CD1c-positive myeloid dendritic cell (primary cell): ENCODE measurements around the gene SPRED2.

ENCODE experiments used
- DNase-seq: peaks from one replicate; pipeline ENCODE4 v3.0.0-alpha.2; 2016; ENCODE audit errors: extremely low spot score

The SPRED2 gene

DNA sequence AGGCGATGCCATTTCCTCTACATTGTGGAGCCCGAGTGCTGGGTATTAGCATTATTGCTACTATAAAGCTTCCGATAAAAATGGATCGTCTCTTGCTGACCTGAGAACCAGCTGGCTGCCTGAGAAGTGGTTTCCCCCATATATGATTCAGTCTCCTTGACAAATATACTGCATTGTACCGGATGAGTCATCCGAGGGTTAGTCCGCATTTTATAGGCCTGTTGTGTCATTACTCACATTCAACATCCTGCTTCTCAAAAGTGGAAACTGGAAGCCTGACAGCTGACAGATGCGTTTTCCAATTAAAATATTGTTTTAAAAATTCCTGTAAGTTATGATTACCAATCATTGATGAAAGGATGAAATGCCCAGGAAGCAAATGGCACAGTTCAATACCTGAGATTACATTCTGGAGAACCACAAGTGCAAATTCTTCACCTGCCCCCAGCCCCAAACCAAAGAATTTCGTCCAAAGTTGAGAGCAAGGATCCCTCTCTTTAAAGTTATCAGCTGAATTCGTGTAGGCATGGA lies 65.7 kb downstream of the SPRED2 start:
- peak; percentile 90 for DNase-seq

DNA sequence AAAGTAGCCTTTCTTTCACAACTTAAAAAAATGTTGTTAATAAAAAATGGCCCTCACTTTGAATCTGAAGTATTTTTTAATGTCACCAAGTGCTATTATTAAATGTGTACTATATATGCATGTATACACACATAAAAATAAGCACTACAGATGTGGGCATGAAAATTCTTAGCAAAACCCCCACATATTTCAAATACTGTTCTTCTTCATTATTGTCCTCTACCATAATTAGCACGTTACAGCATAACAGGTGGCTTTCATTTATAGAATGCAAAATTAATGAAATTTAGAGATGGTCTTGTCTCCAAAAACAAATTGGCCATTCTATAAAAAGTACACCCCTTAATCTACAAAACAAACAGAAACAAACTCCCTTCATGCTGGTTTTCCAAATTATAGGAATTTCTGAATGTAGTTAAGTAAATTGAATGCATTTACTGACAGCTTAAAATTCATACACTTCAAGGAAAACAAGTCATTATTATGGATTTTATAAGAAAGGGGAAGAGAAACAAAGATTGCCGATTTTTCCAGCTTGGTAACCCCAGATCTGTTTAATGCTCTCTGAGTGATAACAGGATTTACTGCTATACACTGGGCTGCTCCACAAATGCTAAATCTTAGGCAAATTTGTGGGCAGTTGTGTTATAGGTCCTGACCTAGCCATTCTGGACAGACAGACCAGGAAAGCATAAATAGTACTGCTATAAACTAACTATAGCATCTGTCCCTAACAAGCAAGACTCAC lies 67.2 kb downstream of the SPRED2 start:
- peak; percentile 49 for DNase-seq

DNA sequence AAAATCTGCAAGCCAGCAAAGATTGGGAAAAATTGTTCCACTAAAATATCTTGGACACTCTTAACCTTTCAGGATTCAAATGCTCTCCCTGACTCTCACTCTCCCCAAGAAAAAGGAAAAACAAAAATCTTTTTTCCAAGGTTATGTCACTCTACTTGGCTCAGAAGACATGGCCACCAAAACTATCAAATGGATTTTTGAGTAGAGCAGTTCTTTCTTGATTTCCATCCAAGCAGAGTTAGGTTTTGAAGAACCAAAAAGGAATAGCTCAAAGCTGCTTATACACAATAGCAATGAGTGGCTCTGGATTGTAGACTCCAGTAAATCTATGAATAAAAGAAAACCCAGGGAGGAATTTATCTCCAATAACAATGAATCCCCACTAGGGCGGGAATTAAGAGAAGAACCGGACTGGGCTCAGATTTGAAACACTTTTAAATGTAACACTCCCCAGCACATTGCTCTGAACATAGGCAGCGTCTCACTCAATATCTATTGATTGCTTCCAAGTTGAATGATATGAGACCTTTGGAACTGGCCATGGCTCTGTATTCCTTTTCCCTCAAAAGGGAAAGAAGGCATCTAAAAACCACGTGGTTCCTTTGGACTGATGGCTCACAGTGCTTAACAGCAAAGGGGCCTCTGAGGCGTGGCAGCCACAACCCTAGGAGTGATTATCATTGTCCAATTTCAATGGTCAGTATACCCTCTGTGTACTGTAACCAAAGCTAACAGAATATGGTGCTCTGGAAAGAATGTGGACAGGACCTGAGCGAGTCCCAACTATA lies 68.3 kb downstream of the SPRED2 start:
- no peak for DNase-seq

DNA sequence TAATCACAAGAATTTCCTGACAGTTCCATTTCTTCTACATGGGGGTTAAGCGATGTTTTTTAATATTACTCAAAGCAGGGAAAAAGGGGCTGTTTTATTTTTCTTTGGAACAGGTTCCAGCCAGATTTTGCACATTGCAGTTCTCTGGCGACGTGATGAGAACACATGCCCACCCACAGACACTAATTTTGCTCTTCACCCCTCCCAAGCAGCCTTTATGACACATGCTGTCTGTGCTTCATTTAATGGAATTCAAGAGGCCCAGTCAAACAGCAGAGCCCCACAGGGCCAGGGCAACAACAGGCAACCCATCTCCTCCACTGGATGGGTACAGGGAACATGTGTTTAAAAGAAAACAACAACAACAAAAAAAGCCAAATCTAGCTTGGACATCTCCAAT lies 70.8 kb downstream of the SPRED2 start:
- peak; percentile 10 for DNase-seq

DNA sequence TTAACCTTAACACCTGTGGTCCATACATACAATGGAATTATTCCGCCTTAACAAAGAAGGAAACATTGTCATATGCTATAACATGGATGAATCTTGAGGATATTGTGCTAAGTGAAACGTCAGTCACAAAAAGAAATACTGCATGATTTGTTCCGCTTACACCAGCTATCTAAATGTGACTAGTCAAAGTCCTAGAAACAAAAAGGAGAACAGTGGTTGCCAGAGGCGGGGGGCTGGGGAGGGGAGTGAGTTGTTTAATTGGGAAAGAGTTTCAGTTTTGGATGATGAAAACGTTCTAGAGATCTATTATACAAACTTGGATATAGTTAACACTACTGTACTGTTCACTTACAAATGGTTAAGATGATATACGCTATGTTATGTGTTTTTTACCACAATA lies 72.0 kb downstream of the SPRED2 start:
- DNase-seq: peak; percentile 73

GRCh38 chr2:65358678-65359400 lies 73.6 kb downstream of the SPRED2 start:
- peak; percentile 6 for DNase-seq

- DNase-seq: no peak
These were observed 74.5 kb downstream of the SPRED2 start for GRCh38 chr2:65357959-65358294.

DNA sequence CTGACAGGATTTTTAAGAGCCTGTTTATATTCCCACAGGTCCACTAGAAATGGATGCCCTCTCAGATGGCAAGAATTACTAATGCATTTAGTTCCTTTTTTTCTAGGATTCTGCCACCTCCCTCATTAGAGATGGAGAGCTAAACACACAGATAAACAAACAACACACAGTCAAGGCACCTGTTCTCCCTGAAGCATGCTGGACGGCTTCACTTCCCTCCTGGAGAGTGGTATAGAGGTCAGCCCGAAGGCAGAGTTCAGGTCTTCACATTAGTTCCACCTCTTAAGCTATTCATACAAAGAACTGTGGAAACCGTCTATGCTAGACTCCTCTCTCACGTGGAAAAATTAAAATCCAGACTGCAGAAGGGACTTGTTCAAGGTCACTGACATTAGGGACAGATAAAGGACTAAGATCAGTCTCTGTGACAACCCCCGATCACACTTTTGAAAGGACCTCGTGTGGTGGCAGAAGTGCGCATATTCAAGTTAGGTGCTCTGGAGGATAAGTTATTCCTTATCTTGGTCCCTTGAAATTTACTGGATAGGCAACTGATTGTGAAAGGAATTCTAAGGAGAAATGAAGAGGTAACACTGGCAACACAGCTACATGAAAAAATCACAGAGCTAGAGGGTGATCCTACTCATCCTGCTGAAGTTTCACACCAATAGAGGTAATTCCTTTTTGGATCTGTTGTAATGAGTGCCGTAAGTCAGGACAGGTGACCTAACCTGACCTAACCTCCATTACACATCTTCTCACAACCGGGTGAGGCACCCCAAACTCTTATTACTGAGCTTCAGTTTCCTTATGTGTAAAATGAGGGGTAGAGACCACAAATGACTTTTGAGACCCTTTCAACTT lies 75.1 kb downstream of the SPRED2 start:
- peak; percentile 5 for DNase-seq

DNA sequence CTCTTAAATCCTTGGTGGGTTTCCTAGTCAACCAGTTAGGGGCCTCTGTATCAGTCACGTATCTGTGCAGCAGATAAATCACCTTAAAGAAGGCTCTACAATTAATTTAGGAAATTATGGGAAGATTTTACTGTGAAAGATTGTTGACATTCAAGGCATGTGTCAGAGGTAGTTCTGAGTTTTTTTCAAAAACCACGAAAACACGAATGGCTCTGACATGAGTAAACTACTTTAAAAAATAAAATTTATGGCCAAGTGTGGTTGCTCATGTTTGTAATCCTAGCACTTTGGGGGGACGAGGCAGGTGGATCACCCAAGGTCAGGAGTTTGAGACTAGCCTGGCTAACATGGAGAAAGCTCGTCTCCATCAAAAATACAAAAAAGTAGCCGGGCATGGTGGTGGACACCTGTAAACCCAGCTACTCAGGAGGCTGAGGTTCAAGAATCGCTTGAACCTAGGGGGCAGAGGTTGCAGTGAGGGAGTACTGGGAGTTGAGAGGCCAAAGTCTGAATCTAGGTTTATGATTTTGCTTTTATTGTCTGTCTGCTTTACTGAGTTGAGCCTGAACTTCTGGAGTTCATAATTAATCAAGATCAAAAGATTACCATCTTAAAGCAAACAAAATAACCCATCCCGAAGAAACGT lies 77.1 kb downstream of the SPRED2 start:
- DNase-seq: no peak

- DNase-seq: no peak
These were observed 77.6 kb downstream of the SPRED2 start for GRCh38 chr2:65354773-65355172.

- peak; percentile 78 for DNase-seq
These were observed 78.5 kb downstream of the SPRED2 start for GRCh38 chr2:65353927-65354326.

GRCh38 chr2:65353046-65353445 lies 79.4 kb downstream of the SPRED2 start:
- no peak for DNase-seq

GRCh38 chr2:65351948-65352595 lies 80.3 kb downstream of the SPRED2 start:
- DNase-seq: no peak

DNA sequence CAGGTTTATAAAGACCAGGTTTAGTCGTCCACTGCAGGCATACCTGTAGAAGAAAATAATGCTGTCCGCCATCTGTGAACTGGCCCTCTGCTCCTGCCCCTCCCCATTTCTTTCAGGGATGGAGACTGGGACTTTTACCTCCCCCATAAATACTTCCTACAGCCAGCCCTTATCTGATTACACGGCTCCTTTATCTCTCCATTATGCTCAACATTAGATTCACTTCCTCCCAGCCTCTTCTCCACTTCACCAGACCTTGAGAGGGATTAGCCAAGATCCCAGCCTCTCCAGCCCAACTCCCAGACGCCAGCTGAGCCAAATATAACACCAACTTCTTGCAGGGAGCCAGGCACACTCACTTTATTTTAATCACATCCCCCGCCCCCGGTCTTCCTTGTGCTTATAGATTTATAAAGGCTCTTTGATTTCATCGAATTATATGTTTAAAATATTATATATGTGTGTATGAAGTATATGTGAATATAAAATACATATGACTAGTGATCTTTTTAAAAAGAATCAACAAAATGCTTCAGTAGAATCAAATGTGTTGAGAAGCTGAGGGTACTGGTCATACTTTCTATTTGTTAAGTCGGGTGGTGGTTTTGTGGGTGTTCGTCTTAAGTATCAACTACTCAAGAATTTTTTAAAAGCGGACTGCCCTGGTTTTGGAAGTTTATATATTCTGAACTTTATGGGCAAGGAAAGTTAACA lies 81.0 kb downstream of the SPRED2 start:
- DNase-seq: no peak

DNA sequence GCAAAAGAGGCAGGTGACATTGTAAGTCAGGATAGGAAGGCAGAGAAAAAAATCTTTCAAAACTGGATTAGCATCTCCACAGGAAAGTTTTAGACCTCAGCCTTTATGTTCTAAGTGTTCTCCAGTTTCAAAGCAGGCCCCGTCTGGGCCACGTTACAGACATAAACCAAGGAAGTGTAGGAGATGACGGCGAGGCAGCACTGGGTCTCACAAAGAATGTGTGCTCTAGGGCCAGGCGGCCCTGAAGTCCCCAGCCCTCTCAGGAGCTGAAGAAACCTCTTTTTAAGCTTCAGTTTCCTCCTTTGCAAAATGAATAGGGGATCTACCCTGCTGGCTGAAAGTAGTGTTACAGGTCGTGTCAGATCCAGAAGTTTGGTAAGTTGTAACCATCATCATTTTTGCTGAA lies 81.7 kb downstream of the SPRED2 start:
- DNase-seq: no peak

DNA sequence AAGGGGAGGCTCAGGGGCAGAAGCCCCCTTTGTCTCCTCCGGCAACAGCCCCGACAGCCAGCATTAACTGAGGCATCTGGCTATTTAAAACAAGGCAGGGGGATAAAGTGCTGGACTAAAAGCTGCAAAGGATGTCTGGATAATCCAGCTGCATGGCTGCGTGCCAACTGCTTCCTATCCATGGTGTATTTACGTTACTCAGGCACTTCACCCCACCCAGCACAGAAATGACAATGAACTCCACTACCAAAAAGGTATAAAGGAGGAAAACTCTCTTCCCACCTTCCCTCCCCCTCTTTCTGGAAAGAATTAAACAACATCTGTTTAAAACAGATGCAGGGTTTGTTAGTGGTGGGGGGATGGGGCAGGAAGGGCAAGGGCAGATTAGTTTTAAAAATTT lies 82.5 kb downstream of the SPRED2 start:
- DNase-seq: no peak

DNA sequence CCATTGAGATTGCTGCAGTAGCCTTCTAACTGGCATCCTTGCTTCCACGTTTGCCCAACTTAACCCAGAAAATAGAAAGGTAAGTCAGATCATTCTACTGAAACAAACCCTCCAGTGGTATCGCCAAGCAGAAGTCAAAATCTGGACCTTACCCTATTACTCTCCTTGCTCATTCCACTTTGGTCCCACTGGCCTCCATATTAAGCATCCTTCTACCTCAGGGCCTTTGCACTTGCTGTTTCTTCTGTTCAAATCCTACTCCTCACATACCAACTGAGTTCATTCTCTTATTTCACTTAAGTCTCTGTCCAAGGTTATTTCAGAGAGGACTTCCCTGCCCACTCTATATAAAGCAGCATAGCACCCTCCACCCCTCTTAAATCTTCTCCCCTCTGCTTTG lies 84.5 kb downstream of the SPRED2 start:
- no peak for DNase-seq

DNA sequence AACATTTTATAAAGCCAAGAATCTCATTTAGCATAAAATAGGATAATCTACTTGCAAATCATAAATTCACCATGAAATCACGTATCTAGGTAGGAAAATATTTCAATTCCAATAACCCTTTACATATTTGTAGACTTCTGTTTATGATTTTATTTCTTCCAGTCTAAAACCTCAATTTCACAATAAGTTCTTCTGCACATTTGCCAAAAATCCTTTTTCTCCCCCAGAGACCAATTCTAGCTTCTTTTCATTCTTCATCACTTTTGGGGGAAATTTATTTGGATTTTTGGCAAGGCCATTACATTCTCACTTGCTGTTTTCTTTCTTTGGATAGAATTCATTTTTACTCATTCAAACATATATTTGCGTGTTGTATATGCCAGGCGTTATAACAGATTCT lies 86.8 kb downstream of the SPRED2 start:
- DNase-seq: no peak

DNA sequence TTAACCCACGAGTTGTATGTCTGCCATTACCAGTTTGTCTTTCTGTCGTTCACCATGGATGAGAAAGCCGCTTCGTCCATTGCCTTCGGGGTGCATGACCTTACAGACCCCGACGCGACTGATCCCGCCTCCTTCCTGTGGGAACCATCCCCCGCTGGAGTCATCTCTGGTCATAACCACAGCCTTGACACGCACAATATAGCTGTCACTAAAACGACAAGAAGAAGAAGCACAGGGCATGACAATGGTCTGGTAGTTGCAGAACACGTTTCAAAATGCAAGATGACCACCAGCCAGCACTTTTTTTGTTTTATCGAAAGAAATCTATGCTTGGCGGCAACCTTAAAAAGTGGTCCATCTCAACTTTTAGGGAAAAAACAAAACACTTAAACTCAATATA lies 87.7 kb downstream of the SPRED2 start:
- no peak for DNase-seq

- no peak for DNase-seq
These were observed 88.2 kb downstream of the SPRED2 start for GRCh38 chr2:65344182-65344581.
